HepG2 (cell line): ENCODE measurements around the gene CENPM. TPM values are rescaled to one million over a fixed set of nuclear protein-coding genes. Genes with fewer than 3 reads are reported as not detected.

Experiments used
- ATAC-seq: fragments of 200-7000 bp; cut with Tn5 transposase; 3 replicates; pipeline ENCODE4 v1.9.1; 2020; ENCODE audit warnings: mild to moderate bottlenecking, moderate library complexity
- BruUV-seq: library from RNA; stranded (reverse); fragments of 400-500 nt; replicated peaks from 2 replicates; lab custom pipeline; 2021; lab: Mats Ljungman, UMichigan
- CTCF ChIA-PET: fragments of 300-600 bp; formaldehyde crosslinking; extraction: SDS; loops from one replicate; lab custom pipeline; 2021; ENCODE audit warnings: low total read pairs, inconsistent platforms, low intra/inter-chr PET ratio; lab: Yijun Ruan, JAX
- POLR2A ChIA-PET: fragments of 350-600 bp; sonication (Branson Sonifier 250); formaldehyde crosslinking; loops from one replicate; lab custom pipeline; 2020; ENCODE audit warnings: antibody characterized with exemption, inconsistent platforms; lab: Yijun Ruan, JAX
- DNase-seq: peaks from one replicate; pipeline ENCODE4 v3.0.0-alpha.2; 2015; ENCODE audit warnings: low spot score
- FAIRE-seq: peaks from 3 replicates; lab custom pipeline; 2011; peaks lifted over from hg19 to GRCh38; lab: Jason Lieb, UNC
- H2AFZ ChIP-seq: one replicate; pipeline ENCODE4 v1.6.1; 2011; ENCODE audit warnings: low read length, inconsistent platforms
- H3K27ac ChIP-seq: fragments of 300-600 bp; 3 replicates; pipeline ENCODE4 v1.8.0; 2011; ENCODE audit warnings: mixed run types, mild to moderate bottlenecking, mixed read lengths, low read length, inconsistent platforms; ENCODE audit not compliant: insufficient read depth; ENCODE audit errors: extremely low read length
- H3K27me3 ChIP-seq, 2 experiments: fragments of 200-600 bp in 1 of 2; 2 replicates in 1 of 2; 3 replicates in 1 of 2; pipeline versions ENCODE4 v1.6.0 to v1.8.0; 2011; ENCODE audit warnings: low read length in 2 of 2, mild to moderate bottlenecking in 2 of 2, moderate library complexity in 2 of 2, inconsistent platforms in 1 of 2; ENCODE audit not compliant: insufficient read depth in 2 of 2, control insufficient read depth in 1 of 2
- H3K36me3 ChIP-seq, 2 experiments: fragments of 200-600 bp in 1 of 2; replicated peaks in 1 of 2; 2 replicates in 1 of 2; 3 replicates in 1 of 2; pipeline versions ENCODE4 v1.5.1 to v1.8.0; 2011; ENCODE audit warnings: low read length in 2 of 2, inconsistent platforms in 1 of 2; ENCODE audit not compliant: insufficient read depth in 2 of 2, control insufficient read depth in 1 of 2
- H3K4me1 ChIP-seq: 2 replicates; pipeline ENCODE4 v1.5.1; 2012; ENCODE audit warnings: low read length, inconsistent platforms; ENCODE audit not compliant: insufficient read depth
- H3K4me2 ChIP-seq: 2 replicates; pipeline ENCODE4 v1.6.0; 2011; ENCODE audit warnings: low read depth, low read length, inconsistent platforms
- H3K4me3 ChIP-seq, 3 experiments: fragments of 200-600 bp in 1 of 3; sonication (generic), shearing (Covaris generic) in 1 of 3; replicated peaks in 1 of 3; 2 replicates each; pipeline ENCODE4 v1.5.1; 2011 to 2016; ENCODE audit warnings: low read length in 3 of 3, inconsistent platforms in 2 of 3, low read depth in 2 of 3, mild to moderate bottlenecking in 2 of 3, control low read depth in 1 of 3, mixed read lengths in 1 of 3; ENCODE audit not compliant: insufficient read depth in 1 of 3
- H3K79me2 ChIP-seq: one replicate; pipeline ENCODE4 v1.6.1; 2011; ENCODE audit warnings: low read length, inconsistent platforms; ENCODE audit not compliant: insufficient read depth
- H3K9ac ChIP-seq: 2 replicates; pipeline ENCODE4 v1.6.0; 2011; ENCODE audit warnings: mild to moderate bottlenecking, low read depth, low read length, inconsistent platforms; ENCODE audit not compliant: insufficient read depth
- H3K9me3 ChIP-seq: 2 replicates; pipeline ENCODE4 v1.5.1; 2012; ENCODE audit warnings: mild to moderate bottlenecking, low read length
- H4K20me1 ChIP-seq: 2 replicates; pipeline ENCODE4 v1.6.0; 2011; ENCODE audit warnings: inconsistent platforms, mild to moderate bottlenecking, low read length, moderate library complexity; ENCODE audit not compliant: insufficient read depth
- AGO1 ChIP-seq: fragments of 200-400 bp; formaldehyde crosslinking; IDR thresholded peaks from 2 replicates; pipeline ENCODE4 v1.6.1; 2017; ENCODE audit warnings: mild to moderate bottlenecking, low read depth, low read length, moderate library complexity; ENCODE audit not compliant: poor library complexity, severe bottlenecking
- AGO2 ChIP-seq: fragments of 200-400 bp; formaldehyde crosslinking; optimal IDR thresholded peaks from 2 replicates; pipeline ENCODE3; 2017; ENCODE audit warnings: mild to moderate bottlenecking, low read depth, low read length, moderate library complexity
- MTF1 ChIP-seq: sonication (generic); formaldehyde crosslinking; IDR thresholded peaks from 2 replicates; pipeline ENCODE4 v1.5.0; 2020; ENCODE audit warnings: missing genetic modification reagents
- NAIF1 ChIP-seq: sonication (generic); formaldehyde crosslinking; IDR thresholded peaks from 2 replicates; pipeline ENCODE4 v1.5.0; 2020; ENCODE audit warnings: mild to moderate bottlenecking, missing genetic modification reagents, borderline replicate concordance
- RBAK ChIP-seq: sonication (generic); formaldehyde crosslinking; IDR thresholded peaks from 2 replicates; pipeline ENCODE4 v1.5.1; 2020; ENCODE audit warnings: mild to moderate bottlenecking, missing genetic modification reagents
- RELA ChIP-seq: sonication (generic); formaldehyde crosslinking; IDR thresholded peaks from 2 replicates; pipeline ENCODE4 v1.4.0; 2020; ENCODE audit warnings: missing genetic modification reagents
- SMAD1 ChIP-seq: sonication (generic); formaldehyde crosslinking; IDR thresholded peaks from 2 replicates; pipeline ENCODE4 v1.4.0; 2020; ENCODE audit warnings: missing genetic modification reagents, low read depth, mild to moderate bottlenecking, borderline replicate concordance
- SMAD9 ChIP-seq: sonication (generic); formaldehyde crosslinking; IDR thresholded peaks from 2 replicates; pipeline ENCODE4 v1.5.1; 2020; ENCODE audit warnings: mild to moderate bottlenecking, missing genetic modification reagents
- TBX2 ChIP-seq: sonication (generic); formaldehyde crosslinking; IDR thresholded peaks from 2 replicates; pipeline ENCODE4 v1.5.0; 2020; ENCODE audit warnings: missing genetic modification reagents, mild to moderate bottlenecking, borderline replicate concordance
- ZBTB8A ChIP-seq: sonication (generic); formaldehyde crosslinking; IDR thresholded peaks from 2 replicates; pipeline ENCODE4 v1.4.0; 2020; ENCODE audit warnings: mild to moderate bottlenecking, low read depth, missing genetic modification reagents, borderline replicate concordance
- ZNF20 ChIP-seq: sonication (generic); formaldehyde crosslinking; IDR thresholded peaks from 2 replicates; pipeline ENCODE4 v1.4.0; 2020; ENCODE audit warnings: mild to moderate bottlenecking, moderate library complexity, missing genetic modification reagents
- WGBS: methylation state at CpG from one replicate; pipeline ENCODE4 v1.1.6; 2017; ENCODE audit warnings: low lambda C conversion rate; 5-methylcytosine and 5-hydroxymethylcytosine counted together
- in situ Hi-C: cut with HindIII; loops from 2 replicates; pipeline ENCODE4 v1.10.0; 2017; ENCODE audit warnings: low pct_unique_long_range_greater_than_20kb; ENCODE audit not compliant: extremely low pct_ligation_motif_present
- intact Hi-C: fragments of 100-400 bp; cut with micrococcal nuclease; formaldehyde crosslinking; loops from one replicate; pipeline ENCODE4 v1.10.0; 2022; ENCODE audit not compliant: unreplicated experiment
- polyA plus RNA-seq, 8 experiments: library from polyadenylated mRNA; depleted of rRNA in 3 of 8; stranded (reverse) in 7 of 8; unstranded in 1 of 8; fragments of >200 nt; fragmentation: Illumina TruSeq in 4 of 8; extraction: Trizol in 4 of 8; gene quantifications; 2 replicates each; pipeline versions ENCODE4 v1.2.1 to v1.2.3, GENCODE V29; 2011 to 2016; ENCODE audit warnings: low read depth in 4 of 8, missing spikeins in 1 of 8, mixed read lengths in 1 of 8; ENCODE audit not compliant: insufficient read depth in 1 of 8
- total RNA-seq, 5 experiments: library from RNA; depleted of rRNA; stranded (reverse); fragments of >200 nt; fragmentation: Illumina TruSeq; extraction: Trizol; gene quantifications; 2 replicates each; pipeline ENCODE4 v1.2.3, GENCODE V29; 2016; ENCODE audit warnings: low read depth in 1 of 5
- TF ChIP-seq, protein P1 (sequence below): sonication (generic); formaldehyde crosslinking; IDR thresholded peaks from 2 replicates; pipeline ENCODE4 v1.5.1; 2020; ENCODE audit warnings: mild to moderate bottlenecking, missing genetic modification reagents, moderate library complexity
- TF ChIP-seq, protein P2 (sequence below): sonication (generic); formaldehyde crosslinking; IDR thresholded peaks from 2 replicates; pipeline ENCODE4 v1.4.0; 2020; ENCODE audit warnings: missing genetic modification reagents

The CENPM gene
- total and polyA plus RNA-seq, 2 of the 13 experiments (the other 11 are each of a cell fraction or from before 2014, with no cell fraction given), result 11.2 to 37.3 TPM

DNA sequence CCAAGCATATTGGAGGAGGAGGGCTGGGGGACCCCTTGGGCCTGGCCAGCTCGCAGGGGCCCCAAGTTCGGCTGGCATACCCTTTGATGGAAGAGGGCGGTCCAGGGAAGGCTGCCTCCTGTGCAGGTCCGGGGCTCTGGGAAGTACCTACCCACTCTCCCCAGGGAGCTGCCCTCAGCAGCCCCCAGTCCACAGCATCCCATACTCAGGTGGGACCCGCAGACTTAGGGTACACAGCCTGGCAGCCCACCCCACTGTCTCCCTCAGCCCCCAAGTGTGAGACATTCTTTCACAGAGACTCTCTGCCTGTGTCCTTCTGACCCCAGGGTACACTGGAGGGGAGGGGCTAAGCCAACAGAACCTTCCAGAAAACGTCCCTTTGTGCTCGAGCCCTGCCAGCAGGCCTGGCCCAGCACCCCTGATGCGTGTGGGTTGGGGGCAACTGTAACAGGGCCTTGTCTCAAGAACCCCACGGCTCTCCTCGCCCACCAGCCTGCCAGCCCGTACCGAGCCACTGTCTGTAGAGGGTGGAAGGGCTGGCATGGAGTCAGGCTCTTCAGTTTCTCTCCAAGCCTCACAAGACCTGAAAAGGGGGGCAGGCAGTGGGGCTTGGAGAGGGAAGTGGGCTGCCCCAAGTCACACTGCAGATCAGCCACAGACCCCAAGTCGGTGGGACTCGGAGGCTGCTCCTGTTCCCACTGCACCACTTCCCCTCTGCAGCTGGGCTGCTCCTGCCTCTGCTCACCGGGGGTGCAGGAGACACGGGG is 13.4 kb downstream of the CENPM start:
- ChIA-PET POLR2A (no interaction called here), CTCF (no interaction called here)
- Histone ChIP-seq H3K4me2 (no peak overlapping the region), H3K9ac (no peak overlapping the region), H3K4me1 (no peaks in the 10 kb centered on the region), H3K27ac (no peak overlapping the region), H3K4me3 (no peak overlapping the region), H2AFZ (no peak overlapping the region), H3K79me2 (no peaks in the 10 kb centered on the region), H4K20me1 (no peaks in the 10 kb centered on the region), H3K9me3 (no peaks in the 10 kb centered on the region), H3K36me3 (peaks cover 2 to 9% of the 10 kb centered on the region in 2 experiments; a peak in 3 of 5 replicates), H3K27me3 (no peaks in the 10 kb centered on the region)
- TF ChIP-seq MTF1 (no peak), ZNF20 (CRISPR knock-in tag) (no peak), TBX2 (CRISPR knock-in tag) (no peak), RELA (CRISPR knock-in tag) (no peak), RBAK (CRISPR knock-in tag) (no peak), SMAD1 (CRISPR knock-in tag) (no peak), AGO1 (peak; percentile 10), AGO2 (peak; percentile 56), SMAD9 (no peak), NAIF1 (CRISPR knock-in tag) (no peak), ZBTB8A (no peak)
- TF ChIP-seq, protein P1, sequence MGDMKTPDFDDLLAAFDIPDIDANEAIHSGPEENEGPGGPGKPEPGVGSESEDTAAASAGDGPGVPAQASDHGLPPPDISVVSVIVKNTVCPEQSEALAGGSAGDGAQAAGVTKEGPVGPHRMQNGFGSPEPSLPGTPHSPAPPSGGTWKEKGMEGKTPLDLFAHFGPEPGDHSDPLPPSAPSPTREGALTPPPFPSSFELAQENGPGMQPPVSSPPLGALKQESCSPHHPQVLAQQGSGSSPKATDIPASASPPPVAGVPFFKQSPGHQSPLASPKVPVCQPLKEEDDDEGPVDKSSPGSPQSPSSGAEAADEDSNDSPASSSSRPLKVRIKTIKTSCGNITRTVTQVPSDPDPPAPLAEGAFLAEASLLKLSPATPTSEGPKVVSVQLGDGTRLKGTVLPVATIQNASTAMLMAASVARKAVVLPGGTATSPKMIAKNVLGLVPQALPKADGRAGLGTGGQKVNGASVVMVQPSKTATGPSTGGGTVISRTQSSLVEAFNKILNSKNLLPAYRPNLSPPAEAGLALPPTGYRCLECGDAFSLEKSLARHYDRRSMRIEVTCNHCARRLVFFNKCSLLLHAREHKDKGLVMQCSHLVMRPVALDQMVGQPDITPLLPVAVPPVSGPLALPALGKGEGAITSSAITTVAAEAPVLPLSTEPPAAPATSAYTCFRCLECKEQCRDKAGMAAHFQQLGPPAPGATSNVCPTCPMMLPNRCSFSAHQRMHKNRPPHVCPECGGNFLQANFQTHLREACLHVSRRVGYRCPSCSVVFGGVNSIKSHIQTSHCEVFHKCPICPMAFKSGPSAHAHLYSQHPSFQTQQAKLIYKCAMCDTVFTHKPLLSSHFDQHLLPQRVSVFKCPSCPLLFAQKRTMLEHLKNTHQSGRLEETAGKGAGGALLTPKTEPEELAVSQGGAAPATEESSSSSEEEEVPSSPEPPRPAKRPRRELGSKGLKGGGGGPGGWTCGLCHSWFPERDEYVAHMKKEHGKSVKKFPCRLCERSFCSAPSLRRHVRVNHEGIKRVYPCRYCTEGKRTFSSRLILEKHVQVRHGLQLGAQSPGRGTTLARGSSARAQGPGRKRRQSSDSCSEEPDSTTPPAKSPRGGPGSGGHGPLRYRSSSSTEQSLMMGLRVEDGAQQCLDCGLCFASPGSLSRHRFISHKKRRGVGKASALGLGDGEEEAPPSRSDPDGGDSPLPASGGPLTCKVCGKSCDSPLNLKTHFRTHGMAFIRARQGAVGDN (CRISPR knock-in tag), result peak; percentile 13; the same call in 1 of the 2 replicates
- TF ChIP-seq, protein P2, sequence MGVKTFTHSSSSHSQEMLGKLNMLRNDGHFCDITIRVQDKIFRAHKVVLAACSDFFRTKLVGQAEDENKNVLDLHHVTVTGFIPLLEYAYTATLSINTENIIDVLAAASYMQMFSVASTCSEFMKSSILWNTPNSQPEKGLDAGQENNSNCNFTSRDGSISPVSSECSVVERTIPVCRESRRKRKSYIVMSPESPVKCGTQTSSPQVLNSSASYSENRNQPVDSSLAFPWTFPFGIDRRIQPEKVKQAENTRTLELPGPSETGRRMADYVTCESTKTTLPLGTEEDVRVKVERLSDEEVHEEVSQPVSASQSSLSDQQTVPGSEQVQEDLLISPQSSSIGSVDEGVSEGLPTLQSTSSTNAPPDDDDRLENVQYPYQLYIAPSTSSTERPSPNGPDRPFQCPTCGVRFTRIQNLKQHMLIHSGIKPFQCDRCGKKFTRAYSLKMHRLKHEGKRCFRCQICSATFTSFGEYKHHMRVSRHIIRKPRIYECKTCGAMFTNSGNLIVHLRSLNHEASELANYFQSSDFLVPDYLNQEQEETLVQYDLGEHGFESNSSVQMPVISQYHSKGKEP, result no peak
- in situ Hi-C loops (no loop called here), intact Hi-C loops (no loop called here)
- FAIRE-seq (no peak), ATAC-seq (no peak), DNase-seq (no peak)
- 100% methylated on average over 6 of the region's 16 CpGs for WGBS
- BruUV-seq, result no TSS peak
